ENCODE measurements around the gene NTM.
"Not testable (repeated sequence)": the region's sequence is repeated elsewhere in the genome, so short reads cannot be mapped to it uniquely, and the experiment has no call there.

The NTM gene

GRCh38 chr11:131331010-131331409, 39.4 kb upstream of the NTM start:
- Histone ChIP-seq H3K4me1 (no peaks in the 10 kb centered on the region), H3K9ac (no peak overlapping the region), H3K36me3 (ENCODE audit: control insufficient read depth, insufficient read depth, low read length) (no peaks in the 10 kb centered on the region), H2AFZ (no peak overlapping the region), H3K27me3 (ENCODE audit: control insufficient read depth, insufficient read depth, low read length) (no peaks in the 10 kb centered on the region), H3K79me2 (no peaks in the 10 kb centered on the region), H3K27ac (no peak overlapping the region), H3K4me2 (ENCODE audit: low read length) (no peak overlapping the region), H3K4me3 (ENCODE audit: low read depth, low read length) (no peak overlapping the region), H3K9me3 (ENCODE audit: control insufficient read depth, low read length) (no peaks in the 10 kb centered on the region)
- no peak for TF ChIP-seq CTCF (IDR thresholded peaks at IDR 0.05)

- Histone ChIP-seq H3K79me2 (no peaks in the 10 kb centered on the region), H3K4me1 (no peaks in the 10 kb centered on the region), H3K4me3 (ENCODE audit: low read depth, low read length) (no peak overlapping the region), H3K9me3 (ENCODE audit: control insufficient read depth, low read length) (no peaks in the 10 kb centered on the region), H3K27me3 (ENCODE audit: control insufficient read depth, insufficient read depth, low read length) (no peaks in the 10 kb centered on the region), H3K36me3 (ENCODE audit: control insufficient read depth, insufficient read depth, low read length) (no peaks in the 10 kb centered on the region), H3K9ac (no peak overlapping the region), H3K27ac (no peak overlapping the region), H3K4me2 (ENCODE audit: low read length) (no peak overlapping the region), H2AFZ (no peak overlapping the region)
- TF ChIP-seq CTCF (IDR thresholded peaks at IDR 0.05) = no peak
Observed at GRCh38 chr11:131331546-131331945, 38.9 kb upstream of the NTM start.

GRCh38 chr11:131334601-131335000, 35.8 kb upstream of the NTM start:
- no peaks in the 10 kb centered on the region for H3K79me2 ChIP-seq
- H2AFZ ChIP-seq = no peak overlapping the region
- H3K9ac ChIP-seq = no peak overlapping the region
- no peaks in the 10 kb centered on the region for H3K36me3 ChIP-seq (ENCODE audit: control insufficient read depth, insufficient read depth, low read length)
- no peak for TF ChIP-seq CTCF (IDR thresholded peaks at IDR 0.05)
- H3K4me2 ChIP-seq (ENCODE audit: low read length) = no peak overlapping the region
- H3K9me3 ChIP-seq (ENCODE audit: control insufficient read depth, low read length) = no peaks in the 10 kb centered on the region
- H3K4me1 ChIP-seq = no peaks in the 10 kb centered on the region
- H3K27ac ChIP-seq = no peak overlapping the region
- H3K27me3 ChIP-seq (ENCODE audit: control insufficient read depth, insufficient read depth, low read length) = no peaks in the 10 kb centered on the region
- H3K4me3 ChIP-seq (ENCODE audit: low read depth, low read length) = no peak overlapping the region

GRCh38 chr11:131341900-131342299, 28.5 kb upstream of the NTM start:
- H3K36me3 ChIP-seq (ENCODE audit: control insufficient read depth, insufficient read depth, low read length); H3K9ac ChIP-seq; H3K27ac ChIP-seq; H3K27me3 ChIP-seq (ENCODE audit: control insufficient read depth, insufficient read depth, low read length); H3K4me3 ChIP-seq (ENCODE audit: low read depth, low read length); H3K79me2 ChIP-seq; H3K9me3 ChIP-seq (ENCODE audit: control insufficient read depth, low read length); H3K4me1 ChIP-seq; H3K4me2 ChIP-seq (ENCODE audit: low read length); H2AFZ ChIP-seq: not testable (repeated sequence)

GRCh38 chr11:131342442-131342841, 28.0 kb upstream of the NTM start:
- H3K9me3 ChIP-seq (ENCODE audit: control insufficient read depth, low read length); H2AFZ ChIP-seq; H3K4me3 ChIP-seq (ENCODE audit: low read depth, low read length); H3K4me2 ChIP-seq (ENCODE audit: low read length); H3K36me3 ChIP-seq (ENCODE audit: control insufficient read depth, insufficient read depth, low read length); H3K79me2 ChIP-seq; H3K27me3 ChIP-seq (ENCODE audit: control insufficient read depth, insufficient read depth, low read length); H3K9ac ChIP-seq; H3K4me1 ChIP-seq; H3K27ac ChIP-seq: not testable (repeated sequence)

GRCh38 chr11:131345406-131345805, 25.0 kb upstream of the NTM start:
- TF ChIP-seq CTCF (IDR thresholded peaks at IDR 0.05) = no peak
- H3K4me1 ChIP-seq = no peaks in the 10 kb centered on the region
- H3K4me2 ChIP-seq (ENCODE audit: low read length) = no peak overlapping the region
- H2AFZ ChIP-seq = no peak overlapping the region
- no peak overlapping the region for H3K4me3 ChIP-seq (ENCODE audit: low read depth, low read length)
- H3K9me3 ChIP-seq (ENCODE audit: control insufficient read depth, low read length) = no peaks in the 10 kb centered on the region
- no peak overlapping the region for H3K27ac ChIP-seq
- H3K79me2 ChIP-seq = no peaks in the 10 kb centered on the region
- H3K27me3 ChIP-seq (ENCODE audit: control insufficient read depth, insufficient read depth, low read length) = no peaks in the 10 kb centered on the region
- H3K36me3 ChIP-seq (ENCODE audit: control insufficient read depth, insufficient read depth, low read length) = no peaks in the 10 kb centered on the region
- H3K9ac ChIP-seq = no peak overlapping the region

Data from parathyroid adenoma (tissue), 2 donors.